Loucy (cell line): ENCODE data around the gene IMP3.

Experiments
- EZH2phosphoT487 ChIP-seq: fragments of 200-600 bp; IDR thresholded peaks from 2 replicates; pipeline ENCODE4 v1.6.1; 2018; ENCODE audit warnings: antibody characterized with exemption, mild to moderate bottlenecking, moderate library complexity, borderline replicate concordance
- TF ChIP-seq, protein P1 (sequence below): fragments of 200-600 bp; sonication (generic); conservative IDR thresholded peaks from 2 replicates; pipeline ENCODE4 v1.5.1; 2014; ENCODE audit warnings: mild to moderate bottlenecking, antibody characterized with exemption, low read length

DNA sequence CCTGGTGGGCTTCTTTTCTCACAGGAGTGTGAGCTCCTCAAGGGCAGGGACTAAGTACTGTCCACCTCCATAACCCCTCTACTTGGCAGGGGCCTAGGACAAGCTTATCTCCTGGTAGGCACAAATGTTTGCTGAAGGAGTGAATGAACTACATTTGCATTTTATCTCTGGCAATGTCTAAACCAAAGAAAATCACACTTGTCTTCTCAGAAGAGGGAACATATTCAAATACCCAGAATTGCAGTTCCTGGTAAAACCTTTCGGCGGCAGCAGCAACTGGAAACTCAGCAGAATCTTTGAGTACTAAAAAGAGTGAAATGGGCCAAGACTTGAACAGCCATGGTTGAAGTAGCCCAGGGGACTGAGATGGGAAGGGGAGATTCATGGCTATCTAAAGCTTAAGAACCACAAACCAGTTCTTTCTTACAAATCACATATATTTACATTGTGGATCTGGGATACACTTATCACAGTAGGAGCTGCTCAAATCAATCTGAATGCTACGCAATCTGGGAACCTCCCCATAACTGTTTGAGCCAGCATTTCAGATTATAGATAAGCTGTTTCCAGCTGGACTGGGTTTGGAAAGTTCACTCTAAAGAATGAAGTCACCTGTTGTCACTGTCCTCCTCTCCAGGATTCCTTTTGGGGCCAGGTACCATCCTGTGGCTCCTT lies 42.2 kb downstream of the IMP3 start:
- TF ChIP-seq, protein P1, sequence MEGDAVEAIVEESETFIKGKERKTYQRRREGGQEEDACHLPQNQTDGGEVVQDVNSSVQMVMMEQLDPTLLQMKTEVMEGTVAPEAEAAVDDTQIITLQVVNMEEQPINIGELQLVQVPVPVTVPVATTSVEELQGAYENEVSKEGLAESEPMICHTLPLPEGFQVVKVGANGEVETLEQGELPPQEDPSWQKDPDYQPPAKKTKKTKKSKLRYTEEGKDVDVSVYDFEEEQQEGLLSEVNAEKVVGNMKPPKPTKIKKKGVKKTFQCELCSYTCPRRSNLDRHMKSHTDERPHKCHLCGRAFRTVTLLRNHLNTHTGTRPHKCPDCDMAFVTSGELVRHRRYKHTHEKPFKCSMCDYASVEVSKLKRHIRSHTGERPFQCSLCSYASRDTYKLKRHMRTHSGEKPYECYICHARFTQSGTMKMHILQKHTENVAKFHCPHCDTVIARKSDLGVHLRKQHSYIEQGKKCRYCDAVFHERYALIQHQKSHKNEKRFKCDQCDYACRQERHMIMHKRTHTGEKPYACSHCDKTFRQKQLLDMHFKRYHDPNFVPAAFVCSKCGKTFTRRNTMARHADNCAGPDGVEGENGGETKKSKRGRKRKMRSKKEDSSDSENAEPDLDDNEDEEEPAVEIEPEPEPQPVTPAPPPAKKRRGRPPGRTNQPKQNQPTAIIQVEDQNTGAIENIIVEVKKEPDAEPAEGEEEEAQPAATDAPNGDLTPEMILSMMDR, result peak; percentile 68
- TF ChIP-seq EZH2phosphoT487, result no peak
